Stimulated activated CD4-positive, alpha-beta T cell treated with anti-CD3 and anti-CD28 coated beads, Interleukin-15, amount 100 ng/mL, for 1 hour (primary cell): Measurements from ENCODE around the gene PPP1R2B.

ENCODE experiments used
- DNase-seq, 2 donors: peaks; one replicate each; pipeline ENCODE4 v3.0.0-alpha.2; 2020; ENCODE audit warnings: low read depth in 1 of 2, low spot score in 1 of 2

The PPP1R2B gene

GRCh38 chr5:156871212-156871611, 21.1 kb downstream of the PPP1R2B start:
- no peak for DNase-seq

- no peak for DNase-seq
These were observed 29.7 kb downstream of the PPP1R2B start for GRCh38 chr5:156879665-156880285.

GRCh38 chr5:156883316-156883875, 33.3 kb downstream of the PPP1R2B start:
- no peak for DNase-seq

GRCh38 chr5:156888520-156888919, 38.4 kb downstream of the PPP1R2B start:
- no peak for DNase-seq

GRCh38 chr5:156892223-156892622, 42.1 kb downstream of the PPP1R2B start:
- no peak for DNase-seq

- no peak for DNase-seq
These were observed 42.8 kb downstream of the PPP1R2B start for GRCh38 chr5:156892864-156893263.

GRCh38 chr5:156893517-156893916, 43.4 kb downstream of the PPP1R2B start:
- no peak for DNase-seq

- no peak for DNase-seq
These were observed 46.5 kb downstream of the PPP1R2B start for GRCh38 chr5:156896546-156896945.
